SK-N-SH treated with all-trans-retinoic acid at 6 μM for 48 hours (cell line): ENCODE data around the gene FLOT2.

ENCODE experiments used
- RARB ChIP-seq: fragments of 250-450 bp; sonication (Bioruptor Pico); IDR thresholded peaks from 2 replicates; pipeline ENCODE4 v1.8.0; 2021; ENCODE audit warnings: mild to moderate bottlenecking, moderate library complexity
- SNAI2 ChIP-seq: fragments of 250-450 bp; sonication (Bioruptor Pico); IDR thresholded peaks from 2 replicates; pipeline ENCODE4 v1.5.0; 2020; ENCODE audit warnings: mild to moderate bottlenecking, moderate library complexity
- TCF4 ChIP-seq: fragments of 250-450 bp; sonication (Bioruptor Pico); IDR thresholded peaks from 2 replicates; pipeline ENCODE4 v1.8.0; 2021; ENCODE audit warnings: mild to moderate bottlenecking, moderate library complexity, borderline replicate concordance
- ZFP30 ChIP-seq: fragments of 450-650 bp; formaldehyde crosslinking; IDR thresholded peaks from 2 replicates; pipeline ENCODE4 v1.5.0; 2022; ENCODE audit warnings: mild to moderate bottlenecking, moderate library complexity
- ZNF70 ChIP-seq: fragments of 450-650 bp; formaldehyde crosslinking; IDR thresholded peaks from 2 replicates; pipeline ENCODE4 v1.5.0; 2020; ENCODE audit warnings: mild to moderate bottlenecking, moderate library complexity

- TF ChIP-seq SNAI2 (CRISPR knock-in tag) (no peak), ZFP30 (CRISPR knock-in tag) (no peak), ZNF70 (CRISPR knock-in tag) (no peak), RARB (CRISPR knock-in tag) (no peak), TCF4 (CRISPR knock-in tag) (no peak)
Measured at GRCh38 chr17:28907709-28908475, 10.4 kb upstream of the FLOT2 start.
